ENCODE results near the gene NBPF9. TPM values are rescaled to one million over a fixed set of nuclear protein-coding genes. Genes with fewer than 3 reads are reported as not detected.
A peak's percentile ranks its signal among the peaks of the same experiment; 100 is the strongest.
"Not testable (repeated sequence)": the region's sequence is repeated elsewhere in the genome, so short reads cannot be mapped to it uniquely, and the experiment has no call there.

NBPF9 gene
- total RNA-seq = 14.6 TPM

GRCh38 chr1:149103109-149104081, at the start of gene NBPF9:
Gene NBPF9 (minus strand): TSS chr1:149103551. CDS start chr1:149082139, 21,412 bp downstream.
- DNase-seq = peak; percentile 43

GRCh38 chr1:149149909-149150308, 46.6 kb upstream of the NBPF9 start:
- DNase-seq = not testable (repeated sequence)

GRCh38 chr1:149137585-149137984, 34.2 kb upstream of the NBPF9 start:
- DNase-seq = not testable (repeated sequence)

- not testable (repeated sequence) for DNase-seq
Observed at GRCh38 chr1:149130938-149131337, 27.6 kb upstream of the NBPF9 start.

- not testable (repeated sequence) for DNase-seq
Observed at GRCh38 chr1:149129245-149129644, 25.9 kb upstream of the NBPF9 start.

GRCh38 chr1:149126555-149127145, 23.3 kb upstream of the NBPF9 start:
- DNase-seq = not testable (repeated sequence)

GRCh38 chr1:149123948-149124926, 20.9 kb upstream of the NBPF9 start:
- DNase-seq = peak; percentile 11

GRCh38 chr1:149112828-149113227, 9.5 kb upstream of the NBPF9 start:
- not testable (repeated sequence) for DNase-seq

- DNase-seq = not testable (repeated sequence)
Observed at GRCh38 chr1:149110343-149110742, 7.0 kb upstream of the NBPF9 start.

GRCh38 chr1:149102574-149102973, 777 bp downstream of the NBPF9 start:
- not testable (repeated sequence) for DNase-seq

GRCh38 chr1:149098276-149098675, 5.1 kb downstream of the NBPF9 start:
- DNase-seq = not testable (repeated sequence)

- not testable (repeated sequence) for DNase-seq
Observed at GRCh38 chr1:149093155-149093554, 10.2 kb downstream of the NBPF9 start.

- not testable (repeated sequence) for DNase-seq
Observed at GRCh38 chr1:149075505-149076127, 27.7 kb downstream of the NBPF9 start.

GRCh38 chr1:149064611-149065010, 38.7 kb downstream of the NBPF9 start:
- DNase-seq = not testable (repeated sequence)

- DNase-seq = not testable (repeated sequence)
Observed at GRCh38 chr1:149043056-149043455, 60.3 kb downstream of the NBPF9 start.

GRCh38 chr1:149033916-149034315, 69.4 kb downstream of the NBPF9 start:
- DNase-seq = not testable (repeated sequence)

- not testable (repeated sequence) for DNase-seq
Observed at GRCh38 chr1:149024327-149024726, 79.0 kb downstream of the NBPF9 start.

- DNase-seq = not testable (repeated sequence)
Observed at GRCh38 chr1:149018577-149018976, 84.8 kb downstream of the NBPF9 start.

- not testable (repeated sequence) for DNase-seq
Observed at GRCh38 chr1:149016626-149017025, 86.7 kb downstream of the NBPF9 start.

GRCh38 chr1:149015522-149015921, 87.8 kb downstream of the NBPF9 start:
- not testable (repeated sequence) for DNase-seq

- DNase-seq = not testable (repeated sequence)
Observed at GRCh38 chr1:149013513-149013912, 89.8 kb downstream of the NBPF9 start.

Measured in tongue (tissue), 2 donors.